GM20000 (cell line): ENCODE results near the gene UBE2E1.

Source experiments
- DNase-seq: peaks from one replicate; pipeline ENCODE4 v3.0.0; 2012; ENCODE audit warnings: low spot score
- TF ChIP-seq, protein P1 (sequence below): IDR thresholded peaks from 2 replicates; pipeline ENCODE4 v1.5.1; 2012; ENCODE audit warnings: mild to moderate bottlenecking, control low read depth; ENCODE audit errors: extremely low read depth, missing control alignments

UBE2E1 gene

GRCh38 chr3:23830869-23831484, 25.2 kb downstream of the UBE2E1 start:
- TF ChIP-seq, protein P1, sequence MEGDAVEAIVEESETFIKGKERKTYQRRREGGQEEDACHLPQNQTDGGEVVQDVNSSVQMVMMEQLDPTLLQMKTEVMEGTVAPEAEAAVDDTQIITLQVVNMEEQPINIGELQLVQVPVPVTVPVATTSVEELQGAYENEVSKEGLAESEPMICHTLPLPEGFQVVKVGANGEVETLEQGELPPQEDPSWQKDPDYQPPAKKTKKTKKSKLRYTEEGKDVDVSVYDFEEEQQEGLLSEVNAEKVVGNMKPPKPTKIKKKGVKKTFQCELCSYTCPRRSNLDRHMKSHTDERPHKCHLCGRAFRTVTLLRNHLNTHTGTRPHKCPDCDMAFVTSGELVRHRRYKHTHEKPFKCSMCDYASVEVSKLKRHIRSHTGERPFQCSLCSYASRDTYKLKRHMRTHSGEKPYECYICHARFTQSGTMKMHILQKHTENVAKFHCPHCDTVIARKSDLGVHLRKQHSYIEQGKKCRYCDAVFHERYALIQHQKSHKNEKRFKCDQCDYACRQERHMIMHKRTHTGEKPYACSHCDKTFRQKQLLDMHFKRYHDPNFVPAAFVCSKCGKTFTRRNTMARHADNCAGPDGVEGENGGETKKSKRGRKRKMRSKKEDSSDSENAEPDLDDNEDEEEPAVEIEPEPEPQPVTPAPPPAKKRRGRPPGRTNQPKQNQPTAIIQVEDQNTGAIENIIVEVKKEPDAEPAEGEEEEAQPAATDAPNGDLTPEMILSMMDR = no peak
- peak; percentile 63 for DNase-seq

GRCh38 chr3:23831517-23832394, 26.0 kb downstream of the UBE2E1 start:
- no peak for DNase-seq
- TF ChIP-seq, protein P1 = no peak

DNA sequence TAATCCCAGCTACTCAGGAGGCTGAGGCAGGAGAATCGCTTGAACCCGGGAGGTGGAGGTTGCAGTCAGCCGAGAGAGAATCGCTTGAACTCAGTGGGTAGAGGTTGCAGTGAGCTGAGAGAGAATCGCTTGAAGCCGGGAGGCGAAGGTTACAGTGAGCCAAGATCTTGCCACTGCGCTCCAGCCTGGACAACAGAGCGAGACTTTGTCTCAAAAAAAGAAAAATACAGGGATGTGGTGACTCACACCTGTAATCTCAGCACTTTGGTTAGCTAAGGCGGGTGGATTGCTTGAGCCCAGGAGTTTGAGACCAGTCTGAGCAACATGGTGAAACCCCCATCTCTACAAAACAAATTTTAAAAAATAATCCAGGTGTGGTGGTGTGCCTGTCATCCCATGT, 26.8 kb downstream of the UBE2E1 start:
- no peak for DNase-seq
- TF ChIP-seq, protein P1 = no peak

- no peak for DNase-seq
- TF ChIP-seq, protein P1 = no peak
Measured at GRCh38 chr3:23834082-23834870, 28.5 kb downstream of the UBE2E1 start.

GRCh38 chr3:23835087-23835486, 29.3 kb downstream of the UBE2E1 start:
- DNase-seq = no peak
- TF ChIP-seq, protein P1 = no peak

DNA sequence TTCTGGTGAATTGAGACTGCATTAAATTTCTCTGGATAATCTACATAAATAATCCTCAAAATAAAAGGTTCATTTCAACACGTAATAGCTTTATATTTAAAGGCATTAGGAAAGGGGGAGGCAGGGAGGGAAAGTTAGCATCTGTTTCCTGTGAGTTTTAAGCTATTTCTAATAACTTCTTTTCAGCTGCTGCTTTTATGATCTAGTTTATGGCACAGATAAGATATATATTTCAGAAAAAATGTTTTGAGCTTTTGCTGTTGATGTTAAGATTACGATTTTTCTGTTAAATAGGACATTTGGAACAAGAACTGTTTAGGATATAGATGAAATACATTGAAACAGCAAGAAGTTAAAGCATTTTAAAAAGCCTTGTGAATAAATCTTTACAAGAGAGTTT, 30.0 kb downstream of the UBE2E1 start:
- TF ChIP-seq, protein P1 = no peak
- no peak for DNase-seq

GRCh38 chr3:23836536-23837230, 30.9 kb downstream of the UBE2E1 start:
- DNase-seq = no peak

More at GRCh38 chr3:23836536-23837230, 30.9 kb downstream of the UBE2E1 start:
- TF ChIP-seq, protein P1 = no peak
